OCI-LY1 (cell line): ENCODE measurements around the gene ZBTB20.

Source experiments
- H2AFZ ChIP-seq: fragments of 200-600 bp; sonication (generic), shearing (Covaris generic); 2 replicates; pipeline ENCODE4 v1.6.0; 2014; ENCODE audit warnings: antibody characterized with exemption, mild to moderate bottlenecking, low read length
- H3F3A ChIP-seq: fragments of 200-600 bp; sonication (generic), shearing (Covaris generic); 2 replicates; pipeline ENCODE4 v1.6.0; 2014; ENCODE audit warnings: mild to moderate bottlenecking, antibody characterized with exemption, low read length, moderate library complexity; ENCODE audit not compliant: insufficient read depth
- H3K27ac ChIP-seq: fragments of 200-600 bp; sonication (generic); 2 replicates; pipeline ENCODE4 v1.5.1; 2014; ENCODE audit warnings: low read length, mixed run types, mild to moderate bottlenecking, low read depth; ENCODE audit not compliant: poor library complexity, severe bottlenecking
- H3K27me3 ChIP-seq: fragments of 200-600 bp; sonication (generic); 2 replicates; pipeline ENCODE4 v1.6.0; 2014; ENCODE audit warnings: antibody characterized with exemption, mild to moderate bottlenecking, low read length, moderate library complexity; ENCODE audit not compliant: insufficient read depth
- H3K36me3 ChIP-seq: fragments of 200-600 bp; sonication (generic); 2 replicates; pipeline ENCODE4 v1.6.1; 2014; ENCODE audit warnings: mild to moderate bottlenecking, antibody characterized with exemption, low read length, moderate library complexity, mixed read lengths; ENCODE audit not compliant: insufficient read depth
- H3K4me1 ChIP-seq: fragments of 200-600 bp; sonication (generic); 2 replicates; pipeline ENCODE4 v1.5.1; 2014; ENCODE audit warnings: mild to moderate bottlenecking, low read length, moderate library complexity; ENCODE audit not compliant: insufficient read depth, severe bottlenecking
- H3K4me2 ChIP-seq: fragments of 200-600 bp; sonication (generic), shearing (Covaris generic); 2 replicates; pipeline ENCODE4 v1.6.1; 2014; ENCODE audit warnings: low read length
- H3K4me3 ChIP-seq: fragments of 200-600 bp; sonication (generic); 2 replicates; pipeline ENCODE4 v1.5.1; 2014; ENCODE audit warnings: low read length, low read depth, mild to moderate bottlenecking, mixed read lengths; ENCODE audit not compliant: poor library complexity, severe bottlenecking
- H3K79me2 ChIP-seq: fragments of 200-600 bp; shearing (Covaris generic); 2 replicates; pipeline ENCODE4 v1.6.1; 2016; ENCODE audit warnings: mixed run types, low read length, mixed read lengths; ENCODE audit not compliant: insufficient read depth
- H3K9ac ChIP-seq: fragments of 200-600 bp; sonication (generic), shearing (Covaris generic); 2 replicates; pipeline ENCODE4 v1.6.1; 2014; ENCODE audit warnings: mild to moderate bottlenecking, low read length, mixed read lengths
- H3K9me2 ChIP-seq: fragments of 200-600 bp; sonication (generic), shearing (Covaris generic); 2 replicates; pipeline ENCODE4 v1.6.1; 2014; ENCODE audit warnings: low read depth, mild to moderate bottlenecking, low read length, mixed read lengths
- H3K9me3 ChIP-seq: fragments of 200-600 bp; shearing (Covaris generic); 2 replicates; pipeline ENCODE4 v1.6.1; 2014; ENCODE audit warnings: low read length, mixed read lengths
- H4K20me1 ChIP-seq: fragments of 200-600 bp; sonication (generic), shearing (Covaris generic); 2 replicates; pipeline ENCODE4 v1.6.0; 2016; ENCODE audit warnings: mild to moderate bottlenecking, low read length; ENCODE audit not compliant: insufficient read depth
- EZH2 ChIP-seq: fragments of 200-600 bp; sonication (generic), shearing (Covaris generic); IDR thresholded peaks from 2 replicates; pipeline ENCODE4 v1.8.0; 2017; ENCODE audit warnings: borderline replicate concordance, mixed run types, mild to moderate bottlenecking, antibody characterized with exemption, low read length, moderate library complexity, mixed read lengths
- TF ChIP-seq, protein P1 (sequence below): fragments of 200-600 bp; sonication (generic), shearing (Covaris generic); IDR thresholded peaks from 2 replicates; pipeline ENCODE4 v1.5.1; 2017; ENCODE audit warnings: mild to moderate bottlenecking, antibody characterized with exemption, low read length, moderate library complexity, mixed read lengths

The ZBTB20 gene

DNA sequence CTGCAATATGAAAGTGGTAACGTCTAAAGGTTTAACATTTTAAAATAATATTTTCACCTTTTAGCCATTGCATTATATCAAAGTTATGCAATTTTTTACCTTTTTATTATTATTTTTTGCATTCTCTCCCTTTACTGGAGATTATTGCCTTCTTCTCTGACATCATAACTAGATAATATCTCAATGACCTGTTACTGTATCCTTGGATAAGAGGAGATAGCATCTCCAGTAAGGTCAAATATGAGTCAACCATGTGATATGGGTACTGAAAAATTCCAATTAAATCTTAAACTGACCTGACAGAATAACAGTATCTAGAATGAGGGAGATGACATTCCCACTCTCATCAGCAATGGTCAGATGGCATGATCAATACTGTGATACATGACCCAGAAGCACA, 108.3 kb downstream of the ZBTB20 start:
- H3K9me2 ChIP-seq = no peaks in the 10 kb centered on the region
- H3K36me3 ChIP-seq = no peaks in the 10 kb centered on the region
- no peaks in the 10 kb centered on the region for H3K27me3 ChIP-seq
- H3K4me3 ChIP-seq = no peak overlapping the region
- H2AFZ ChIP-seq = no peak overlapping the region
- H3K27ac ChIP-seq = no peak overlapping the region
- H3K79me2 ChIP-seq = no peaks in the 10 kb centered on the region
- no peak for TF ChIP-seq EZH2
- TF ChIP-seq, protein P1, sequence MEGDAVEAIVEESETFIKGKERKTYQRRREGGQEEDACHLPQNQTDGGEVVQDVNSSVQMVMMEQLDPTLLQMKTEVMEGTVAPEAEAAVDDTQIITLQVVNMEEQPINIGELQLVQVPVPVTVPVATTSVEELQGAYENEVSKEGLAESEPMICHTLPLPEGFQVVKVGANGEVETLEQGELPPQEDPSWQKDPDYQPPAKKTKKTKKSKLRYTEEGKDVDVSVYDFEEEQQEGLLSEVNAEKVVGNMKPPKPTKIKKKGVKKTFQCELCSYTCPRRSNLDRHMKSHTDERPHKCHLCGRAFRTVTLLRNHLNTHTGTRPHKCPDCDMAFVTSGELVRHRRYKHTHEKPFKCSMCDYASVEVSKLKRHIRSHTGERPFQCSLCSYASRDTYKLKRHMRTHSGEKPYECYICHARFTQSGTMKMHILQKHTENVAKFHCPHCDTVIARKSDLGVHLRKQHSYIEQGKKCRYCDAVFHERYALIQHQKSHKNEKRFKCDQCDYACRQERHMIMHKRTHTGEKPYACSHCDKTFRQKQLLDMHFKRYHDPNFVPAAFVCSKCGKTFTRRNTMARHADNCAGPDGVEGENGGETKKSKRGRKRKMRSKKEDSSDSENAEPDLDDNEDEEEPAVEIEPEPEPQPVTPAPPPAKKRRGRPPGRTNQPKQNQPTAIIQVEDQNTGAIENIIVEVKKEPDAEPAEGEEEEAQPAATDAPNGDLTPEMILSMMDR = no peak
- no peaks in the 10 kb centered on the region for H3F3A ChIP-seq
- peaks cover 3% of the 10 kb centered on the region; the same call in 1 of the 2 replicates for H3K9me3 ChIP-seq
- no peaks in the 10 kb centered on the region for H4K20me1 ChIP-seq
- H3K4me1 ChIP-seq = no peaks in the 10 kb centered on the region
- no peak overlapping the region for H3K4me2 ChIP-seq
- no peak overlapping the region for H3K9ac ChIP-seq

DNA sequence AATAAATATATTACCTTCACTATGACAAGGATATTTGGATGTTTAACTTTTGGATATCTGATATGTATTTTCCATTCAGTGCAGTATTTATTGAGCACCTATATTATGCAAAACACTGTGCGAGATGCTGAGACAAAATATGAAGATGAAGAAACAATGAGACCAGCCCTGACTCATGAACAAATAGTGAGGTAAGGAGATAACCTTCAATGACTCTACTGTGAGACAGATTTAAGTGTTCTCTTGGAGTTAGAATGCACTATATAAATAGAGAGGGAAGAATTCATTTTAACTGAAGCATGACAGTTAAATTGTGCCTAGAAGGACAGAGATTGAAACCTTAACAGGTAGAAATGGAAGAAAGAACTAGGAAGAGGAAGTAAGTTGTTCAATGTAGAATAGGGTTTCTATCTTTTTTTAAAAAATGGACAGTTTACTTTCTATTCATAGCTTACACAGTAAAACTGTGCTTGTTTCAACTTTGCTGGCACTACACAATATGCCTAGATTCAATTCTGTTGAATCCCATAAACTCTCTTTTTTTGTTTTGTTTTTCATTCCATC, 124.2 kb downstream of the ZBTB20 start:
- Histone ChIP-seq H3K9ac (no peak overlapping the region), H3K4me3 (no peak overlapping the region), H3K79me2 (no peaks in the 10 kb centered on the region), H4K20me1 (no peaks in the 10 kb centered on the region), H2AFZ (no peak overlapping the region), H3K9me2 (no peaks in the 10 kb centered on the region), H3K9me3 (no peaks in the 10 kb centered on the region), H3K27ac (no peak overlapping the region), H3K4me1 (no peaks in the 10 kb centered on the region), H3K36me3 (no peaks in the 10 kb centered on the region), H3K4me2 (no peak overlapping the region), H3K27me3 (no peaks in the 10 kb centered on the region), H3F3A (no peaks in the 10 kb centered on the region)
- TF ChIP-seq, protein P1 = no peak
- TF ChIP-seq EZH2 = no peak

DNA sequence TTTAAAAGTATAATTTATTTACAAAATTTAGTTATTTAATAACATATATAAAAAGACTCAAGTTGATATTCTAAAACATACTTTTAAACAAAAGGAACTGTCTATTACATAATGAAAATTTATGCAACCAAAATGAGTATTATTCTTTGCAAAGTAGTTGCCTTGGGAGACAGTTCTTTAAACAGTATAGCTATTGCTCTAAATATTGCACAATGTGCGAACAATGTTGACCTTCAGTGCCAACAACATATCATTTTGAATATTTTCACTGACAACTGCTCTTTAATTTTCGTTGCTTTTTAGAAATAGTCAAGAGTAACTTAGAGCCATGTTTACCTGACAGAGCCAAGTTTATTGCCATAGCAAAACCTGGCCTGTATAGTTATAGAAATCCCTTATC, 124.9 kb downstream of the ZBTB20 start:
- H3K4me1 ChIP-seq = no peaks in the 10 kb centered on the region
- TF ChIP-seq EZH2 = no peak
- TF ChIP-seq, protein P1 = no peak
- no peak overlapping the region for H3K4me2 ChIP-seq
- no peaks in the 10 kb centered on the region for H3K36me3 ChIP-seq
- H3K9ac ChIP-seq = no peak overlapping the region
- no peak overlapping the region for H2AFZ ChIP-seq
- no peaks in the 10 kb centered on the region for H3F3A ChIP-seq
- no peaks in the 10 kb centered on the region for H3K79me2 ChIP-seq
- no peak overlapping the region for H3K27ac ChIP-seq
- no peaks in the 10 kb centered on the region for H3K27me3 ChIP-seq
- H3K9me2 ChIP-seq = no peaks in the 10 kb centered on the region
- no peaks in the 10 kb centered on the region for H4K20me1 ChIP-seq
- no peaks in the 10 kb centered on the region for H3K9me3 ChIP-seq
- no peak overlapping the region for H3K4me3 ChIP-seq
